CD4-positive, alpha-beta T cell treated with Interleukin-12 subunit alpha and Interleukin-12 subunit beta, for 1 hour (primary cell): ENCODE results near the gene THBS4.

ENCODE experiments used
- DNase-seq: peaks from one replicate; pipeline ENCODE4 v3.0.0-alpha.2; 2020

The THBS4 gene

DNA sequence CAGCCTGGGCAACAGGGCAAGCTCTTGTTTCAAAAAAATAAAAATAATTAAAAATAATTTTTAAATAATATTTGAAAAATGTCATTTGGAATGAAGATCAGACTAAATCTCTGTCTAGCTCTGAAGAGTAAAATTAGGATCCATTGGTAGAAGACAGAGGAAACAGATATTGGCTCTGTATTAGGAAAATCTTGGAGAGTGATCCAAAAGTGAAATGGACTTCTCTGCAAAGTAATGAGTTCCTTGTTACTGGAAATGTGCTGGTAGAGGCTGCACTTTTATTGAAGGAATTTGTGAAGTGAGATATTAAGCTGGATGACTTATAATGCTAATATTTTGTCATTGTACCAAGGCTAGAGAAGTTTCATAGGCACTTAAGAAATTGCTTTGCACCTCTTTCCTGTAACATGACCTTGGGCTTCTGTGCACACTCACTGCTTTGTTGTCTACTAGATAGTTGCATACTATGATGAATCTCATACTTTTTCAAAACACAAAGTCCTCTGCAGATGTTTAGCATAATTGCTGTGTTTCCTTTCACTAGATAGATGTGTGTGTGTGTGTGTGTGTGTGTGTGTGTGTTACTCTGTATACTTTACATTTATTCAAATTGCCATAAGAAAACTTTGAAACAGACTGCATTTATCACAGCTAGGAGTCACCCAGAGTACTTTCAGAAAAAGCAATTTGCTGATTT, 13.1 kb downstream of the THBS4 start:
- DNase-seq = no peak

DNA sequence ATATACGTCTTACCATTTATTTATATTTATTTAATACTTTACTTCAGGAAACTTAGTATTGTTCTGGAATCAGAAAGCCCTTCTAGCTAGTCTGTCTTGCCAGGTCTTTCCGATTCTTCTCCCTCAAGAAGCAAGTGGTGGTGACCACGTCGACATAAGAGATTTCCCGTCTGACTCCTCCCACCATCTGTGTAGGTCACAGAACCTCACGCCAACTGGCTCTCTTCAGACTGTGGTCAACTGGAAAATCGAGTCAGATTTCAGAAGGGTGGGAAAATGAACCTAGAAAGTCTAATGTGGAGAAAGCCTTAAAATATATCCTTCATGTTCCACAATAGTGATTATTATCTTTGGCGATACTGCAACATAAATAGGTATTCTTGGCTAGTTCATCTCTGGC, 17.3 kb downstream of the THBS4 start:
- DNase-seq = no peak

DNA sequence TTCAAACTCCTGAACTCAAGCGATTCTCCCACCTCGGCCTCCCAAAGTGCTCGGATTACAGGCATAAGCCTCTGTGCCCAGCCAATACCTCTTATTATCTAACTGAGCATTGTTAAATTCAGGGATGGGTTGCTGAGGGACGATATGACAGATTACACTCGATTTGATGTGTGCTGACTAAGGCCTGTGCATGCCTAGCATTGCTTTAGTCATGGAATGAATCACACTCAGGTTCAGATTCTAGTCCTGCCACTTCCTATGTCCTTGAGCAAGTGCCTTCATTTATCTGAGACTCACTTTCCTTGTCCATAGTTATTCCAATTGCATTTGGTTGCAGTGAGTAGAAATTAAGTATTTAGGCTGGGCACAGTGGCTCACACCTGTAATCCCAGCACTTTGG, 19.5 kb downstream of the THBS4 start:
- DNase-seq = no peak

DNA sequence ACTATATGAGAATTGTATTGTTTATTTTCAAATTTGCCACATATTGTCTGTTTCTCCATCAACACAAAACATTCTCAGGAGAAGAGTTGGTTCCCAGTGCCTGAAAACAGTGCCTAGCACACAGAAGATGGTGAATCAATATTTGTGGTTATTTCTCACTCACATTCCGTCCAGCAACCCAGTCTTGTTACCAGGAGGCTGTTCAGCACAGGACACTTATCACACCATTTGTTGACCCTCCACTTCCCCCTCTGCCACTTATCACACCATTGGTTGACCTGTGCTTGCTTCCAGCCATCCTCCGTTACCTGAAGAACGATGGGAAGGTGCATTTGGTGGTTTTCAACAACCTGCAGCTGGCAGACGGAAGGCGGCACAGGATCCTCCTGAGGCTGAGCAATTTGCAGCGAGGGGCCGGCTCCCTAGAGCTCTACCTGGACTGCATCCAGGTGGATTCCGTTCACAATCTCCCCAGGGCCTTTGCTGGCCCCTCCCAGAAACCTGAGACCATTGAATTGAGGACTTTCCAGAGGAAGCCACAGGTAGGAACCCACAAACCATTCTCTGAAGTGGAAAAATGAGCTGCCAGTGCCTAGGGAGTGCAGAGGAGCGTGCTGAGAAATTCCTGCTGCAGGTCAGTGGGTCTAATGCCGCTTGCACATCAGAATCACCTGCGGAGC, 20.5 kb downstream of the THBS4 start:
- no peak for DNase-seq

DNA sequence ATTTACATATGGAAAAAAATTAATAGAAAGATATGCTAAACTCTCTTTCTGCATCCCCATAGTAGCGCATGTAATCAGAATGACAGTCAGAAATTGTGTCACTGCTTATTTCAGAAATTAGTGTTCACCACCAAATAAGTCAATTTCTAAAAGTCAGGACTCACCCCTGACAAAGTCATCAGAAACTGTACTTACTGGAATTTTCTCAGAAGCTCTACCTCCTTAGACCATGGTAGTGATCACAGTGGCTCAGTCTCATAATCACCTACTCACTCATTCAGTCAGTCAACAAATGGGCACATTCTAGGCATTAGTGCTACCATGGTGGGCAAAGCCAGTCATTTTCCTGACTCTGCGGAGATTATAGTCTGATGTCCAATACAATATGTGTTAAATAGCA, 22.0 kb downstream of the THBS4 start:
- no peak for DNase-seq

DNA sequence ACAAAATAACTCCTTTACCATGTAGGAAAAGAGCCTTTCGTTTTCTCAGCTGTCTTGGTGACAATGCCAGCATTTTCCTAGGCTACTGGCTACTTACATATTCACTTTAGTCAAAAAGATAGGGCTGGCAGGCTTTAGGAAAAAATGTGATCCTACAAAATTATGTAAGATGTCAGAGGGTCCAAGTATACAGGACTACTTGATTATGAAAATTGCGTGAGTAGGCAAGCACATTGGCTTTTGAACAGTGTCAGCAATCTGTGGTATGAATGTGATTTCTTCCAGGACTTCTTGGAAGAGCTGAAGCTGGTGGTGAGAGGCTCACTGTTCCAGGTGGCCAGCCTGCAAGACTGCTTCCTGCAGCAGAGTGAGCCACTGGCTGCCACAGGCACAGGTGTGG, 22.8 kb downstream of the THBS4 start:
- DNase-seq = no peak

DNA sequence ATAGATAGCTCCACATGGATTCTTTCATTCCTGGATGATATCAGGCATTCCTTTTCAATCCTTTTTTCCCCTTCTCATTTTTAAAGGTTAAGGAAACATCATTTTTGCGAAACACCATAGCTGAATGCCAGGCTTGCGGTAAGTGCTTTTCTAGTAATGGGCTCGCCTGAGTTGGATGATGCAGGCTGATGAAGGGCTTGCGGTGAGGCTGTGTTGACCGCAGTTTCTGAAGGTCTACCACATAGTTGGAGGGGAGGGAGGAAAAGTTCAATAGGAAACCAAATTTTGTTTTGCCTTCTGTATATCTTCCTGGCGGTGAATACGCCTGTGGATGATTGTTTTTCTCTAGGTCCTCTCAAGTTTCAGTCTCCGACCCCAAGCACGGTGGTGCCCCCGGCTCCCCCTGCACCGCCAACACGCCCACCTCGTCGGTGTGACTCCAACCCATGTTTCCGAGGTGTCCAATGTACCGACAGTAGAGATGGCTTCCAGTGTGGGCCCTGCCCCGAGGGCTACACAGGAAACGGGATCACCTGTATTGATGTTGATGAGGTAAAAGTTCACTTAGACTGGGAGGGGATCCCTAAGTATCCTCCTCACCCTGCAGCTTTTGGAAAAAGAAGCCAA, 24.3 kb downstream of the THBS4 start:
- no peak for DNase-seq

DNA sequence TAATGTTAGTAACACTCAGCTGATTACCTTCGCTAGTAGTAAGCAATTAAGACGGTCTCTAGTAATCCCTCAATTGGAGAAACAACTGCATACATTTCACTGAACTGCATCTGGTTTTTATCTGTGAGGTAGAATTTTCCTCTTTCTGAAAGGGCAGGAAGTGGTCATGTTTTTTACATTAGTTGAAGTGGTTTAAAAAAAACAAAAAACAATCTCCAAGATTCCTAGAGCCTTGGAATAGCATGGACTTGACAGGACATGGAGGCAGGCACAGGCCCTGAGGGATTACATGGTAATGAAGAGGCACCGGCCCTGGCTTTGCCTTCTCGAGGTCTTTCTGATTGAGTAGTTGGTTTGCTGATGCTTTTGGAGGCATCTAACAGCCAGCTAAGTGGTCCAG, 25.8 kb downstream of the THBS4 start:
- DNase-seq = no peak

DNA sequence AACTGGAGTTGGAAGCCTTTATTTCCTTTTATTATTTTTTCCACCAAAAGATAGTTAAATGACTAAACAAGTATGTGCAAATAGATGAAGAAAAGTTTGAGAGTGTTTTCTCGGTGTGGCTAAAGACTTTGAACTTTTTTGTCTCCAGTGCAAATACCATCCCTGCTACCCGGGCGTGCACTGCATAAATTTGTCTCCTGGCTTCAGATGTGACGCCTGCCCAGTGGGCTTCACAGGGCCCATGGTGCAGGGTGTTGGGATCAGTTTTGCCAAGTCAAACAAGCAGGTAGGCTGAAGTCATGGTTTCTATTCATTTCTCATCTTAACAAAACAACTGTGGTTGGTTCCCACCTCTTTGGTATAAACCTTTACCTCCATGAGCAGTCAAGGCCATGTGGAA, 26.4 kb downstream of the THBS4 start:
- no peak for DNase-seq

DNA sequence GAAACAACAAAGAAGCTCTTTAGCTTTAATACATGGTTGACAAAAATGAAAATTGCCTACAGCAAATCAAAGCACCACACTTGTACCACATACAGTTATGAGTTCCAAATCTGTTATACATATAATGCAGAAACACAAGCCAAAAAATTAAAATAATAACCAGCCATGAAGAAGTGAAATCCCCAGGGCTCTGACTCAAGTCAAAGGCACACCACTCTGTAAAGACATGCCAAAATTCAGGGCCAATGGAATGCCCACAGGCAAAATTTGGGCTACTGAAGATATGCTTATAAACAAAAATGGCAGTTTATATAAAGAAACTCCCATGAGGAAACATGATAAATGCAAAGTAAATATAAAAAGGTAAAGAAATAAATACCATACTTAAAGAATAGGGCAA, 29.0 kb downstream of the THBS4 start:
- no peak for DNase-seq

DNA sequence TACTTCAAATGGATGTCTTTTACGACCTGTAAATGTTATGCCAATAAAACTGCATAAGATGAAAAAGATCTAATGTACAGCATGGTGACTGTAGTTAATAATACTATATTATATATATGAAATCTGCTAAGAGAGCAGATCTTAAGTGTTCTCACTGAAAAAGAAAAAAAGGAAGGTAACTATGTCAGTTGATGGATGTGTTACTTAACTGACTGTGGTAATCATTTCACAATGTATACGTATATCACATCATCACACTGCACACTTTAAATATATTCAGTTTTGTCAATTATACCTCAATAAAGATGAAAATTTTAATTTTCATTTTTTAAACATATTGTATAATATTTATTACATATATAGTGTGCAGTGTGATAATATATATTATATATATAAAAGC, 31.9 kb downstream of the THBS4 start:
- no peak for DNase-seq

DNA sequence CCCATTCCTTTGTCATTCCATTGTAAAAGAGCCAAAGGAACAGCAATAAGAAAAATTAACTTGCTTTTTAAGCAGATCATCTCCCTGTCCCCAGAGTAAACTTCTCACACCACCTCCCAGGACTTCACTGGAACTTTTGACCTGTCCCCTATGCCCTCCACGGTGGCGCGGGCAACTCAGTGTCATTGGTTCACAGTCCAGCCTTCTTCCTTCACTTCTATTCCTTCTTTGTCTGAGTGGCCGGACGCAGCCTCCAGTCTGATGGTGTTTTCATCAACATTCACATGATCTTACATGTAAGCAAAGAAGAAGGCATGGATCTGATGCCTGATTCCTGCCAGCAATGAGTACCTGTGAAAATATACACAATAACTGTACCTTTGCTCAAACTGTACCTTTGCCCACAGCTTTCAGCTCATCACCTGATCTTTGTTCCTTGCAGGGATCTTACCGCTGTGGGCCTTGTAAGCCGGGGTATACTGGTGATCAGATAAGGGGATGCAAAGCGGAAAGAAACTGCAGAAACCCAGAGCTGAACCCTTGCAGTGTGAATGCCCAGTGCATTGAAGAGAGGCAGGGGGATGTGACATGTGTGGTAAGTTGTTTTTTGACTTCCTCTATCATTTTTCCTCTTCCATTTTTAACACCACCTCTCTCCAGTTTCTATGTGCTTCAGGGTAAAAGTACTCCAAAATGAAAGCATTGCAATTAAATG, 32.5 kb downstream of the THBS4 start:
- DNase-seq = no peak

DNA sequence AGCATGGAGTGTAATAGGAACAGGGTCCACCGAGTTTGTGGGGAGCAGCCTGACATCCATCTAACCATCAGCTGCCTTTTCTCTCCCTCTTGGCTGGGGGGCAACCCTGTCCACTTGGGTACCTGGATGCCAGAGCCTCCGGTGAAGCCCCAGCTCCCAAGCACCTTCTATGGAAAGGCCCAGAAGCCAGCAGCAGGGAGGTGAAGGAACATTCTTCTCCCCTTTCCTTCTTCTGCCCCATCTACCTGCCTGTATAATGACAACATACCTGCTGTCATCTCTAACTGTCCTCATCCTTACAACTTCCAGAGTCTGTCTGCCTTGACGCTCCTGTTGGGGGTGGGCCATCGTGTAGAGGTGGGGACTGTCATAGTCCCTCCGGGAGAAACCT, 33.1 kb downstream of the THBS4 start:
- no peak for DNase-seq

DNA sequence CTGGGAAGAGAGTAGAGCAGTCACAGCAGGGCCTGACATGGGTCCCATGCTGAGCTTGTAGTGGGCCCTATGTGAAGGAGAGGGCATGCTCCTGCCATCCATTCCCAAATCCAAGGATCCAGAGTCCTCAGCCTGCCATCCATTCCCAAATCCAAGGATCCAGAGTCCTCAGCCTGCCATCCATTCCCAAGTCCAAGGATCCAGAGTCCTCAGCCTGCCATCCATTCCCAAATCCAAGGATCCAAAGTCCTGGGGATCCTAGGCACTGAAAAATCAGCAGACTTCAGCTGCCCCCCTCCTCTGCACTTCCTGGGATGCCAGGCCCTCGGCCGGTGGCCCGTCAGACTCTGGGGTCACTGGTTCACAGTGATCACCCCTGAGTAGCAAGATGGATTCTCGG, 33.6 kb downstream of the THBS4 start:
- DNase-seq = no peak

DNA sequence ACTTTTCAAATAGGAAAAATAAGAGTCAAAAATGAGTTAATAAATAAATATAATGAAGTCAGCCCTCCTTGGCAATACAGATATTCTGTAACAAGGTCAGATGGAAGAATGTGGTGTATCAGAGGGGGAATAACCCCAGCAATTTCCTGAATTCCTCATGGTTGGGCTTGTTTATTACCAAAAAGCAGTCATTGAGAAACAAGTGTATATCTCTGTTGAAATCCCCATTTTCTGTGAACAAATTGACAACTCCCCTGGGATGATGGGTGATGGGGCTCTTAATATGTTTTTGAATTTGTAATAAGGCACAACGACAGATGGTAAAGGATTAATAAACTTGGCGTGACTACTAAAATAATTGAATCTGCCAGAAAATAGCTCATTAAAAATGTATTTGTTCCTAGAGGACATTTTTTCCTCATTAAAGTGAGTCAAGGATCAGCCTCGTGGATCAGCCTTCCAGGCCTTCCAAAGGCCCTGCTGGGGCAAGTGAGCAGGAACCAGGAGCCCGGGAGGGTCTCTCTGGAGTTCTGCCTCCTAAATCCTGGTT, 34.2 kb downstream of the THBS4 start:
- no peak for DNase-seq

DNA sequence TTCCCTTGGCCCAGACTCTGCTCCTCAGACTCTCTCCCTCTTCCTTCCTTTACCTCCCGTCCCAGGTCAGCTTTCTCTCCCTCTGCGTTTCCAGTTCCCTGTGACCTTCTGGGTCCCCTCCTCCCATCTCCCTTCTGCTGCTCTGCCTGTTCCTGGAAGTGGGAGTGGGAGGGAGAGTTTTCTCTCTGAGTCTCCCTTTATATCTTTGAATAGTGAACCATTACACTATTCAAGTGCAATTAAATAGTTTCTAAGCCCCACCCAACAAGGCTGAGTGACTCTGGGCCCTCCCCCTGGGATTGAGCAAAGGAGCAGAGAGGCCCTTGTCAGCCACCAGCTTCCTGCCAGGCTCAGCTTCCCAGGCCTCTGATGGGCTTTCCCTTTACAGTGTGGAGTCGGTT, 34.8 kb downstream of the THBS4 start:
- no peak for DNase-seq

DNA sequence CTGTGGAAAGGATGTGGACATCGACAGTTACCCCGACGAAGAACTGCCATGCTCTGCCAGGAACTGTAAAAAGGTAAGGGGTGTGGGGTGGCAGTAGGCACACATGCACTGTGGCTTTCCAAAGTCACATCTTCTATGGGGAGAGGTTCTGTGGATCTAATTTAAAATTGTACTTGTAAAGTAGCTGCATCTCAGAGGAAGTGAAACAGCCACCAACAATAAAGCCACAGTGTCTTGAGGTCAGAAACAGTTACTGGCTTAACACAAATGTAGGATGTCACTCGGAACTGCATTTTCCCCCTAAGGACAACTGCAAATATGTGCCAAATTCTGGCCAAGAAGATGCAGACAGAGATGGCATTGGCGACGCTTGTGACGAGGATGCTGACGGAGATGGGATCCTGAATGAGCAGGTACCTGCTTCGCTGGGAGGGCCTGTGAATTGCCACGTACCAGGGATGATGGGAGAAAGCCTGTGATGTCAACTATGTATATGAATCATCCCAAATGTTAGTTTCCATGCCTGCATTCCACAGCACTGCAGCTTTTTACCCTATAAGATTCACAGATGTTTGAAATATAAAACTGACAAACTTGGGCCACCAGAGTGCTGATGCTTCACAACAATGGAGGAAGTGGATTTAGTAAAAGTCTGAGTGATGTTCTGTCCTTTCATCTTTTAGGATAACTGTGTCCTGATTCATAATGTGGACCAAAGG, 35.3 kb downstream of the THBS4 start:
- DNase-seq = no peak

DNA sequence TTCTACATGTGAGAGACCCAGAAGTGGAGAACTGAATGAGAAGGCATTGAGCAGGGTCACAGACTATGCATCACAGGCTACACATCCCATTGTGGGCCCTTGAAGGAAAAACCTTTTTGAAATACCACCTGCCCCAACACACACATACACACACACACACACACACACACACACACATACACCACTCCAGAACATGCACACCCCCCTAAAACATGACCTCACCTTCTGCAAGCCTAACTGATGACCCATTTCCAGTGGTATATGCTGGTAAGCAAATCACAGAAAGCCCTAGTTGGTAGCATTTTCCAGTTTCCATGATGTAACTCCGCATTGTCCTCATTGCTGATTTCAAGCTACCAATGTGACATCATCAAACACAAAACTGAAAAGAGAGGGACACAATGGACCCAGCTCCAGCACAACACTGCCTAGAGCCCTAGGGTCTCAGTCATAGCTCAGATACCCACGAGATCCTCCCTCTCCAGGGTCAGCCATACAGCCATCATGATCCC, 36.4 kb downstream of the THBS4 start:
- no peak for DNase-seq

DNA sequence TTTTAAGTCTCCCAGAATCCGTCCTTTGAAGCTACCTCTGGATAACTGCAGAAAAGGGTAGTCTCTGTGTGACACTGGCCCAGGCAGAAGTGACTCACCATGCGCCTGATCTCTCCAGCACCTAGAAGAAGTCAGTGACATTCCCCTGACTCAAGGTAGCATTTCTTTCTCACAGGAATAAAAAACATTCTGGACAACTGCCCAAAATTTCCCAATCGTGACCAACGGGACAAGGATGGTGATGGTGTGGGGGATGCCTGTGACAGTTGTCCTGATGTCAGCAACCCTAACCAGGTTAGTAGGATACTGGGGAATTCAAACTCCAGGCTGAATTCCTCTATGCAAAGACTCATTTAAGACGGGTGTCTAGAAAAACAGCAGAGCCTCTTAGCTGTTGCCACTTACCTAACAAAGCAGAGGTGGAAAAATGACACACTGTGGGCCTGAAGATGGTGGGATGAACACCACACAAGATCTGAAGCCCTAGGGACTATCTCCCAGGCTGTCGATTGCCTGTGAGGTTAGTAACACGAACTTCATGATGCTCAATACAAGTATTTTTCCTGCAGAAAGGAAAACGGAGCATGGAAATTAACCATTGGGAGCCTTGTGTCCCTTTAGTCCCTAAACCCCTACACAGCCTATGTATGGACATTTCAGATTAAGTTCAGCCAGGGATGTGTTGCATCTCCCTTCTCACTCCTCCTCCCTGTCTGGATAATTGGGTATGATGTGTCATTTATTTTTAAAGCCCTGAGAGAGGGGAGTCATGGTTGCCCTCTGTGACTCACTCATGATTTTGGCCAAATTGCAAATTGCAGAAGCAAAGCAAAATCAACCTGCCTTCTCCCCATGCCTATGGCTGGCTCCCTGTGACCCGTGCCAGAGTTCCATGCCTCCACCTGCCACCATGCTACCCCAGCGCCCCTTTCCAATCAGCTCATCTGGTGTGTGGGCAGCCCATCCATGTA, 37.2 kb downstream of the THBS4 start:
- DNase-seq = no peak

DNA sequence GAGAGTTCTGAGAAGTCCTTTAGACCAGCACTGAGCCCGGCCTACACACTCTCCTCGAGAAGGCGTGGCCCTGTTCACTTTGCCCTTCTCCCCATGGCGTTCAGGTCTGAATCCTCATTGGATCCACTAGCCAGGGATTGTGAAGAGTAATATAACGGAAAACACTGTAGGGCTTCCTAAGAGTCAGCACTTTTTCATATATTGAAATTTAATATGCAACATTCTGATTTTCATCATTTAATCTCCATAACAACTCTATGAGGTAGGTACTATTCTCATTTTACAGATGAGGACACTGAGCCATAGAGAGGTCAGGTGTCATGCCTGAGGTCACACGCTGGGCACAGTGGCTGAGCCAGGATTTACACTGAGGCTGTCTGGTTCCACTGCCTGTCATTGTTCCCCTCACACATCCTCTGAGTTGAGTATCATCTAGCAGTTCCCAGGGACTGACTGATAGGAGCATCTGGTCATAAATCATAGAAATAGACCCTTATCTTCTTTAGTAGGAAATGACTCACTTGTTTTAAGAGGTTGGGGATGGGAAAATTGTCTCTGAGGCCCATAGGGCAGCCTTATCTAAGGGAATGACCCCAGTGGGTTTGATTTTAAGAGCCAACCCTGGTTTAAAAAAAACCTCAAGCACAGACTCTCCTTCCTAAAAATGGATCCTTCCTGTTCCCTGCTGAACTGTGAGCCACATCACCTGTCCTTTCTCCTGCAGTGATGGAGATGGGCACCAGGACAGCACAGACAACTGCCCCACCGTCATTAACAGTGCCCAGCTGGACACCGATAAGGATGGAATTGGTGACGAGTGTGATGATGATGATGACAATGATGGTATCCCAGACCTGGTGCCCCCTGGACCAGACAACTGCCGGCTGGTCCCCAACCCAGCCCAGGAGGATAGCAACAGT, 41.2 kb downstream of the THBS4 start:
- DNase-seq = no peak
